ENCODE measurements around the gene DNAJB8. TPM values are rescaled to one million over a fixed set of nuclear protein-coding genes. Genes with fewer than 3 reads are reported as not detected.

The DNAJB8 gene
- total RNA-seq, 1 experiment from 2014 or later = not detected

DNA sequence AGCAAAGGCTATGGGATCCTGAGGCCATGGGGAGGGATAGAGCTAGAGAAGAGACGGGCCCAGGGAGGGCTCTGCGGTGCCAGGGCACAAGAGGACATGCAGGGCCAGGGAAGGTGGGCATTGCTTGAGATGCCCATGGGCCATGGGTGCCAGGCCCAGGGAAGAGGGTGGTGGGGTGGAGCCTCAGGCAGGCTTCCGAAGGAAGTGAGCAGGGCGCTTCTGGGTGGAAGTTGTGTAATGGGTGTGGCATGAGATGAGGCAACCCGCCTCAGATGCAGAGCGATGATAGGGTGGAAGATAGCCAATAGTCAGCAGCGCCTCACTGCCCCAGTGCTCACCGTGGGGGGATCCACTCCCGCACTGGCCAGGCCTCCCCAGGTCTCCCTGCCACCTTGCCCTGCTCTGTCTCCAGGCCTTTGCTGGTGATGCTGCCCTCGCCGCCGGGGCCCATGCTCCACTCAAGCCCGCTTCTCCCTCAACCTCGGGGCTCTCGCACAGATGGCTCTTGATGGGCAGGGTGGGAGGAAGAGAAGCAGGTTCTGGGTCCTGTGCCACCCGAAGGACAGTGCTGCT lies 51.4 kb downstream of the DNAJB8 start:
- CTCF ChIA-PET = no interaction called here
- Histone ChIP-seq H3K4me3 (ENCODE audit: low read length) (no peak overlapping the region), H3K9me3 (ENCODE audit: low read length) (no peaks in the 10 kb centered on the region), H3K27me3 (ENCODE audit: low read length) (no peaks in the 10 kb centered on the region), H3K9me2 (replicated peaks; ENCODE audit: low read length) (no peaks in the 10 kb centered on the region), H3K36me3 (ENCODE audit: low read depth, low read length) (no peaks in the 10 kb centered on the region), H3K4me1 (ENCODE audit: insufficient read depth, low read length) (peaks cover 7% of the 10 kb centered on the region), H3K4me2 (ENCODE audit: low read length) (no peak overlapping the region), H3K79me2 (ENCODE audit: low read length) (no peaks in the 10 kb centered on the region), H3K9ac (ENCODE audit: low read length) (no peak overlapping the region), H3F3A (ENCODE audit: low read length, unreplicated experiment) (no peaks in the 10 kb centered on the region), H4K20me1 (ENCODE audit: low read length) (no peaks in the 10 kb centered on the region), H3K27ac (ENCODE audit: low read length) (no peak overlapping the region), H2AFZ (ENCODE audit: low read length) (no peak overlapping the region)
- POLR2A ChIA-PET (ENCODE audit: unreplicated experiment) = no interaction called here
- DNase-seq (no peak), ATAC-seq (no peak)
- intact Hi-C loops (cut with micrococcal nuclease) = no loop called here
- TF ChIP-seq, protein P1, sequence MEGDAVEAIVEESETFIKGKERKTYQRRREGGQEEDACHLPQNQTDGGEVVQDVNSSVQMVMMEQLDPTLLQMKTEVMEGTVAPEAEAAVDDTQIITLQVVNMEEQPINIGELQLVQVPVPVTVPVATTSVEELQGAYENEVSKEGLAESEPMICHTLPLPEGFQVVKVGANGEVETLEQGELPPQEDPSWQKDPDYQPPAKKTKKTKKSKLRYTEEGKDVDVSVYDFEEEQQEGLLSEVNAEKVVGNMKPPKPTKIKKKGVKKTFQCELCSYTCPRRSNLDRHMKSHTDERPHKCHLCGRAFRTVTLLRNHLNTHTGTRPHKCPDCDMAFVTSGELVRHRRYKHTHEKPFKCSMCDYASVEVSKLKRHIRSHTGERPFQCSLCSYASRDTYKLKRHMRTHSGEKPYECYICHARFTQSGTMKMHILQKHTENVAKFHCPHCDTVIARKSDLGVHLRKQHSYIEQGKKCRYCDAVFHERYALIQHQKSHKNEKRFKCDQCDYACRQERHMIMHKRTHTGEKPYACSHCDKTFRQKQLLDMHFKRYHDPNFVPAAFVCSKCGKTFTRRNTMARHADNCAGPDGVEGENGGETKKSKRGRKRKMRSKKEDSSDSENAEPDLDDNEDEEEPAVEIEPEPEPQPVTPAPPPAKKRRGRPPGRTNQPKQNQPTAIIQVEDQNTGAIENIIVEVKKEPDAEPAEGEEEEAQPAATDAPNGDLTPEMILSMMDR (conservative IDR thresholded peaks at IDR 0.05; ENCODE audit: low read depth, low read length) = no peak
- TF ChIP-seq EZH2 (IDR thresholded peaks at IDR 0.05; ENCODE audit: low read length, unreplicated experiment) = no peak
- no peak for TF ChIP-seq EZH2phosphoT487 (IDR thresholded peaks at IDR 0.05; ENCODE audit: borderline replicate concordance, low read length)
- BruUV-seq (replicated peaks) = no TSS peak

DNA sequence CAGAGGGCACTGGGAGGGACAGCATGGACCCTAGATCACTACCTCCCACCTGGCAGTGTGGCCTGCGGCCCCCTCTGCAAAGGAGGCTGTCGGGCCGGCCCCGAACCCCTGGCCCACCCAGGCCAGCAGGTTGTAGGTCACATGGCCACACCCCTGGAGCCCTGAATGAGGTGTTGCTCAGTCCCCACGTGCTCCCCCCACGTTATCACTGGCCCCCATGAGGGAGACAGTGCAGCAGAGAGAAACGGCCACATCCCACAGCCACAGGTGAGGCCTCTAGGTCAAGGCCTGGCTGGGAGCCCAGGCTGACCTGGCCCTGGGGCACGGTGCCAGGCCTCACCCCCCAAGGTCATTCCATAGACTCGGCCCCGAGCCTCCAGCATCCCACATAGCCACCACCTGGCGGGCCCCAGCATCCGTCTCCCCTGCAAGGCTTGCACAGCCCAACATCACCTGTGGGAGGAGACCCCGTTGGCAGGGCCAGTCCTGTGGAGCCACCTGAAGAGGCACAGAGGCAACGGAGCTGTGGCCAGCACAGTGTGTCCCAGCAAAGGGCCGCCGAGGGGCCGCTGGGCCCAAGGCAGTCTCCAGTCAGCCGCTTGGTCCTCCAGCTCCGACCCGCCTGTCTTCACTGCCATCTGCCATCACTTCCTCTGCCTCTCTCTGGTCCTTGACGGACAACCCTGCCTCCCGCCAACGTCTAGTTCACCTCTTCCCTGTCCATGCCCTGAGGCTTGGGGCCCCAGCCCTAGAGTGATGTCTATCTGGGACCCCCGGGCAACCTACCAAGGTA lies 53.1 kb downstream of the DNAJB8 start:
- POLR2A ChIA-PET (ENCODE audit: unreplicated experiment) = no interaction called here
- Histone ChIP-seq H3K4me1 (ENCODE audit: insufficient read depth, low read length) (peaks cover 7% of the 10 kb centered on the region), H4K20me1 (ENCODE audit: low read length) (no peaks in the 10 kb centered on the region), H3K4me3 (ENCODE audit: low read length) (no peak overlapping the region), H3K36me3 (ENCODE audit: low read depth, low read length) (no peaks in the 10 kb centered on the region), H3K9me2 (replicated peaks; ENCODE audit: low read length) (no peaks in the 10 kb centered on the region), H3K9me3 (ENCODE audit: low read length) (no peaks in the 10 kb centered on the region), H3K79me2 (ENCODE audit: low read length) (no peaks in the 10 kb centered on the region), H2AFZ (ENCODE audit: low read length) (no peak overlapping the region), H3F3A (ENCODE audit: low read length, unreplicated experiment) (no peaks in the 10 kb centered on the region), H3K9ac (ENCODE audit: low read length) (no peak overlapping the region), H3K27ac (ENCODE audit: low read length) (no peak overlapping the region), H3K27me3 (ENCODE audit: low read length) (no peaks in the 10 kb centered on the region), H3K4me2 (ENCODE audit: low read length) (no peak overlapping the region)
- no peak for DNase-seq
- CTCF ChIA-PET = no interaction called here
- intact Hi-C loops (cut with micrococcal nuclease) = no loop called here
- TF ChIP-seq EZH2phosphoT487 (IDR thresholded peaks at IDR 0.05; ENCODE audit: borderline replicate concordance, low read length) (no peak), EZH2 (IDR thresholded peaks at IDR 0.05; ENCODE audit: low read length, unreplicated experiment) (no peak)
- TF ChIP-seq, protein P1 (conservative IDR thresholded peaks at IDR 0.05; ENCODE audit: low read depth, low read length) = no peak
- no peak for ATAC-seq
- BruUV-seq (replicated peaks) = no TSS peak

DNA sequence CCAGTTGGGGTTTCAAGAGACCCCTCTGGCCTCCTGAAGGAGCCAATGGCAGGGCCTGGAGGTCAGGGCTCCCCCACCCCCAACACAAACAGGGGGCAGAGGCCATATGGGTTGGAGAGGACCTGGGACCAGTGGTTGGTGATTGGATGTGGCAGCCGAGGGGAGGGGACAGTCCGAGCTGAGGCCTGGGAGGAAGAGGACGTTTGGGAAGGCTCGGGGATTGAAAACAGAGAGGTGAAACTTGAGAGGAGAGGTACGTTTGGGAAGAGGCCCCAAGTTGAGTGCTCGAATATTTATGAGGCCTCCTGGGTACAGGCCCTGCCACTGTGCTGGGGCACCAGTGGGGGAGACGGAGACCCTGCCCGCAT lies 53.7 kb downstream of the DNAJB8 start:
- TF ChIP-seq EZH2phosphoT487 (IDR thresholded peaks at IDR 0.05; ENCODE audit: borderline replicate concordance, low read length) = no peak
- TF ChIP-seq, protein P1 (conservative IDR thresholded peaks at IDR 0.05; ENCODE audit: low read depth, low read length) = no peak
- TF ChIP-seq EZH2 (IDR thresholded peaks at IDR 0.05; ENCODE audit: low read length, unreplicated experiment) = no peak
- ChIA-PET POLR2A (ENCODE audit: unreplicated experiment) (no interaction called here), CTCF (no interaction called here)
- BruUV-seq (replicated peaks) = no TSS peak
- Histone ChIP-seq H3K9me2 (replicated peaks; ENCODE audit: low read length) (no peaks in the 10 kb centered on the region), H3F3A (ENCODE audit: low read length, unreplicated experiment) (no peaks in the 10 kb centered on the region), H3K4me1 (ENCODE audit: insufficient read depth, low read length) (peaks cover 7% of the 10 kb centered on the region), H3K27ac (ENCODE audit: low read length) (no peak overlapping the region), H4K20me1 (ENCODE audit: low read length) (no peaks in the 10 kb centered on the region), H2AFZ (ENCODE audit: low read length) (no peak overlapping the region), H3K4me2 (ENCODE audit: low read length) (no peak overlapping the region), H3K9me3 (ENCODE audit: low read length) (no peaks in the 10 kb centered on the region), H3K79me2 (ENCODE audit: low read length) (no peaks in the 10 kb centered on the region), H3K9ac (ENCODE audit: low read length) (no peak overlapping the region), H3K4me3 (ENCODE audit: low read length) (no peak overlapping the region), H3K27me3 (ENCODE audit: low read length) (no peaks in the 10 kb centered on the region), H3K36me3 (ENCODE audit: low read depth, low read length) (no peaks in the 10 kb centered on the region)
- no peak for DNase-seq
- intact Hi-C loops (cut with micrococcal nuclease) = no loop called here
- no peak for ATAC-seq

All from PC-3 (cell line).